K562 (cell line): ENCODE results near the gene RSU1.

Experiments used
- ATF1 ChIP-seq, 2 experiments: fragments of 450-650 bp in 1 of 2; IDR thresholded peaks; 2 replicates each; pipeline ENCODE4 v1.6.1; 2016; ENCODE audit warnings: missing compliant biosample characterization in 1 of 2, missing genetic modification characterization in 1 of 2
- CHD2 ChIP-seq: IDR thresholded peaks from 2 replicates; pipeline ENCODE4 v1.6.1; 2011; ENCODE audit warnings: low read depth, low read length
- TF ChIP-seq, protein P1 (sequence below): fragments of 450-650 bp; conservative IDR thresholded peaks from 2 replicates; pipeline ENCODE4 v1.6.1; 2016; ENCODE audit warnings: missing genetic modification characterization, low read depth, mild to moderate bottlenecking, missing compliant biosample characterization, moderate library complexity

DNA sequence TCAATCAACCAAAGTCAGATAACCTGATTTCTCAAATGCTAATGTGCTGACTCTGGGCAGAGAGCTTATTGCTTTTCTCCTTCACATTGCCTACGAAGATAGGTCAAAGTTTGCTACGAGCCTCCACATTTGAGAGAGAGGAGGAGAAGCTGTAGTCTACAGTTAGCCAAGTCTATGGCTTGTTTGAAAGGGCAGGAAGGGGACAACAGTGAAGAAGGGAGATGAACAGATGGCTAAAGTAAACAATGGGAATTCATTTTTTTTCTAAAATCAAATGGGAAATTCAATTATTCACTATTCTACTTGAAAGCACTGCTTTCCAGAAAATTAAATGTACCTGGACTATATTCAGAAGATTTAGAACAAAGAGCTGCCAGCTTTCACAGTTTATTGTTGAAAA is 168.9 kb downstream of the RSU1 start:
- TF ChIP-seq, protein P1, sequence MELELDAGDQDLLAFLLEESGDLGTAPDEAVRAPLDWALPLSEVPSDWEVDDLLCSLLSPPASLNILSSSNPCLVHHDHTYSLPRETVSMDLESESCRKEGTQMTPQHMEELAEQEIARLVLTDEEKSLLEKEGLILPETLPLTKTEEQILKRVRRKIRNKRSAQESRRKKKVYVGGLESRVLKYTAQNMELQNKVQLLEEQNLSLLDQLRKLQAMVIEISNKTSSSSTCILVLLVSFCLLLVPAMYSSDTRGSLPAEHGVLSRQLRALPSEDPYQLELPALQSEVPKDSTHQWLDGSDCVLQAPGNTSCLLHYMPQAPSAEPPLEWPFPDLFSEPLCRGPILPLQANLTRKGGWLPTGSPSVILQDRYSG = no peak
- TF ChIP-seq CHD2 (no peak), ATF1 (CRISPR knock-in tag; IDR thresholded peaks at IDR 0.05) (no peak), ATF1 (tag; IDR thresholded peaks at IDR 0.05) (no peak)
